SK-N-SH (cell line): ENCODE results near the gene ITGA6.

ENCODE experiments used
- EZH2phosphoT487 ChIP-seq: fragments of 200-600 bp; sonication (generic); IDR thresholded peaks from 2 replicates; pipeline ENCODE4 v1.6.1; 2017; ENCODE audit warnings: low read depth, mixed run types, mild to moderate bottlenecking, antibody characterized with exemption, moderate library complexity, borderline replicate concordance
- FOSL2 ChIP-seq: IDR thresholded peaks from 2 replicates; pipeline ENCODE4 v1.4.0; 2012; ENCODE audit warnings: low read depth, mild to moderate bottlenecking, moderate library complexity, borderline replicate concordance
- FOXM1 ChIP-seq: IDR thresholded peaks from 2 replicates; pipeline ENCODE4 v1.4.0; 2012; ENCODE audit warnings: low read depth, mild to moderate bottlenecking
- GABPA ChIP-seq: IDR thresholded peaks from 2 replicates; pipeline ENCODE4 v1.4.0; 2012; ENCODE audit warnings: low read depth, mild to moderate bottlenecking
- MEF2A ChIP-seq: IDR thresholded peaks from 2 replicates; pipeline ENCODE4 v1.4.0; 2012; ENCODE audit warnings: low read depth, borderline replicate concordance
- MXI1 ChIP-seq: IDR thresholded peaks from 2 replicates; pipeline ENCODE4 v1.6.1; 2012; ENCODE audit warnings: mild to moderate bottlenecking, low read depth, low read length, improper control_type of control experiment
- NRF1 ChIP-seq: IDR thresholded peaks from 2 replicates; pipeline ENCODE4 v1.6.1; 2012; ENCODE audit warnings: low read depth, mild to moderate bottlenecking, low read length
- POLR2AphosphoS5 ChIP-seq: IDR thresholded peaks from 2 replicates; pipeline ENCODE4 v1.6.1; 2012; ENCODE audit warnings: low read depth, low read length
- RFX5 ChIP-seq: IDR thresholded peaks from 2 replicates; pipeline ENCODE4 v1.6.1; 2012; ENCODE audit warnings: mild to moderate bottlenecking, improper control_type of control experiment, low read length
- SIN3A ChIP-seq: IDR thresholded peaks from 2 replicates; pipeline ENCODE4 v1.6.1; 2012; ENCODE audit warnings: low read depth, mild to moderate bottlenecking, low read length, moderate library complexity, borderline replicate concordance
- TAF1 ChIP-seq: IDR thresholded peaks from 2 replicates; pipeline ENCODE4 v1.6.1; 2012; ENCODE audit warnings: low read depth, mild to moderate bottlenecking, low read length, moderate library complexity, borderline replicate concordance
- YY1 ChIP-seq: IDR thresholded peaks from 2 replicates; pipeline ENCODE4 v1.4.0; 2012; ENCODE audit warnings: low read depth, mild to moderate bottlenecking
- TF ChIP-seq, protein P1 (sequence below): fragments of 200-600 bp; sonication (generic); IDR thresholded peaks from 2 replicates; pipeline ENCODE4 v1.6.1; 2017; ENCODE audit warnings: antibody characterized with exemption, mild to moderate bottlenecking, moderate library complexity
- TF ChIP-seq, protein P2 (sequence below): fragments of 150-350 bp; IDR thresholded peaks from 2 replicates; pipeline ENCODE4 v1.6.1; 2017; ENCODE audit warnings: antibody characterized with exemption, low read length, low read depth, borderline replicate concordance

DNA sequence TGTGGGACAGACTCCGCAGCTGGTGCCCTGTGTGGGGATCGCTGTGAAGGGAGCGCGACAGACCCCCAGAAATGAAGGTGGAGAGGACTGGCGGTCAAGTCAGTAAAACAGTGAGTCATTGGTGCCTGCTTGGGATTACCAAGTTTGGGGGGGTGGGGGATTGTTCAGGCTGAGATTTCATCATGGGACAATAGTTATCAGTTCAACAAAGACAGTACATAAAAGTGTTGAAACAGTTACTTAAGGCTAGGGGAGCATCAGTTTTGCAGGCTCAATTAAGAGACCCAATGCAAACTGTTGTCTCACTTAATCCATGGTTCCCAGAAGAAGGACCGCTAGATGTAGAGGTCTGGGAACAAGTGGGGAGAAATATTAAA, 86.1 kb downstream of the ITGA6 start:
- TF ChIP-seq, protein P1, sequence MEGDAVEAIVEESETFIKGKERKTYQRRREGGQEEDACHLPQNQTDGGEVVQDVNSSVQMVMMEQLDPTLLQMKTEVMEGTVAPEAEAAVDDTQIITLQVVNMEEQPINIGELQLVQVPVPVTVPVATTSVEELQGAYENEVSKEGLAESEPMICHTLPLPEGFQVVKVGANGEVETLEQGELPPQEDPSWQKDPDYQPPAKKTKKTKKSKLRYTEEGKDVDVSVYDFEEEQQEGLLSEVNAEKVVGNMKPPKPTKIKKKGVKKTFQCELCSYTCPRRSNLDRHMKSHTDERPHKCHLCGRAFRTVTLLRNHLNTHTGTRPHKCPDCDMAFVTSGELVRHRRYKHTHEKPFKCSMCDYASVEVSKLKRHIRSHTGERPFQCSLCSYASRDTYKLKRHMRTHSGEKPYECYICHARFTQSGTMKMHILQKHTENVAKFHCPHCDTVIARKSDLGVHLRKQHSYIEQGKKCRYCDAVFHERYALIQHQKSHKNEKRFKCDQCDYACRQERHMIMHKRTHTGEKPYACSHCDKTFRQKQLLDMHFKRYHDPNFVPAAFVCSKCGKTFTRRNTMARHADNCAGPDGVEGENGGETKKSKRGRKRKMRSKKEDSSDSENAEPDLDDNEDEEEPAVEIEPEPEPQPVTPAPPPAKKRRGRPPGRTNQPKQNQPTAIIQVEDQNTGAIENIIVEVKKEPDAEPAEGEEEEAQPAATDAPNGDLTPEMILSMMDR: no peak
- TF ChIP-seq EZH2phosphoT487 (no peak), TAF1 (no peak), GABPA (no peak), FOXM1 (no peak), RFX5 (no peak), NRF1 (no peak), FOSL2 (no peak), POLR2AphosphoS5 (no peak), MEF2A (no peak), MXI1 (no peak), YY1 (no peak), SIN3A (no peak)
- TF ChIP-seq, protein P2, sequence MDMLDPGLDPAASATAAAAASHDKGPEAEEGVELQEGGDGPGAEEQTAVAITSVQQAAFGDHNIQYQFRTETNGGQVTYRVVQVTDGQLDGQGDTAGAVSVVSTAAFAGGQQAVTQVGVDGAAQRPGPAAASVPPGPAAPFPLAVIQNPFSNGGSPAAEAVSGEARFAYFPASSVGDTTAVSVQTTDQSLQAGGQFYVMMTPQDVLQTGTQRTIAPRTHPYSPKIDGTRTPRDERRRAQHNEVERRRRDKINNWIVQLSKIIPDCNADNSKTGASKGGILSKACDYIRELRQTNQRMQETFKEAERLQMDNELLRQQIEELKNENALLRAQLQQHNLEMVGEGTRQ: no peak
